Gastrocnemius medialis (tissue), 4 donors: ENCODE data around the gene LTBP1.

ENCODE experiments used
- CTCF ChIP-seq, 5 experiments: fragments of 450-650 bp in 3 of 5; fragments of 200-600 bp in 2 of 5; sonication (generic) in 2 of 5; IDR thresholded peaks in 4 of 5; conservative IDR thresholded peaks in 1 of 5; 1 replicate in 4 of 5; 2 replicates in 1 of 5; pipeline ENCODE4 v1.5.1; 2016 to 2019; ENCODE audit warnings: antibody characterized with exemption in 5 of 5, mild to moderate bottlenecking in 3 of 5, moderate library complexity in 3 of 5
- POLR2A ChIP-seq, 2 donors: fragments of 450-650 bp; IDR thresholded peaks; one replicate each; pipeline ENCODE4 v1.6.1; 2017; ENCODE audit warnings: antibody characterized with exemption in 2 of 2, mild to moderate bottlenecking in 2 of 2, moderate library complexity in 2 of 2

- TF ChIP-seq POLR2A (IDR thresholded peaks at IDR 0.05) (no peak), CTCF (IDR thresholded peaks at IDR 0.05 in 4 of 5, conservative IDR thresholded peaks at IDR 0.05 in 1 of 5) (no peak)
These were observed 83.6 kb downstream of the LTBP1 start for GRCh38 chr2:33030326-33030725.
